ENCODE measurements around the gene SIGLECL1.

The SIGLECL1 gene

GRCh38 chr19:51294211-51294976 is 43.5 kb downstream of the SIGLECL1 start:
- ChIA-PET CTCF (no interaction called here), POLR2A (no interaction called here)
- TF ChIP-seq ARNT (IDR thresholded peaks at IDR 0.05) (no peak), ZNF384 (IDR thresholded peaks at IDR 0.05) (no peak), BHLHE40 (IDR thresholded peaks at IDR 0.05; ENCODE audit: borderline replicate concordance) (no peak), FOXA1 (IDR thresholded peaks at IDR 0.05) (no peak), ELF4 (IDR thresholded peaks at IDR 0.05) (no peak), LEF1 (IDR thresholded peaks at IDR 0.05; ENCODE audit: borderline replicate concordance) (no peak), FOXM1 (IDR thresholded peaks at IDR 0.05; ENCODE audit: borderline replicate concordance) (no peak)
- DNase-seq (ENCODE audit: extremely low spot score): no peak

- no peak for DNase-seq (ENCODE audit: extremely low spot score)
- TF ChIP-seq NFRKB (IDR thresholded peaks at IDR 0.05) (no peak), FOXA1 (IDR thresholded peaks at IDR 0.05) (no peak), TARDBP (IDR thresholded peaks at IDR 0.05) (no peak), BHLHE40 (IDR thresholded peaks at IDR 0.05; ENCODE audit: borderline replicate concordance) (no peak), HDGF (IDR thresholded peaks at IDR 0.05; ENCODE audit: borderline replicate concordance) (no peak)
- ChIA-PET POLR2A (no interaction called here), CTCF (no interaction called here)
These were observed 44.1 kb downstream of the SIGLECL1 start for GRCh38 chr19:51294977-51295375.

GRCh38 chr19:51295382-51296126 is 44.7 kb downstream of the SIGLECL1 start:
- ChIA-PET CTCF (no interaction called here), POLR2A (no interaction called here)
- no peak for DNase-seq (ENCODE audit: extremely low spot score)
- TF ChIP-seq LEF1 (IDR thresholded peaks at IDR 0.05; ENCODE audit: borderline replicate concordance) (no peak), SP1 (IDR thresholded peaks at IDR 0.05) (no peak), FOXM1 (IDR thresholded peaks at IDR 0.05; ENCODE audit: borderline replicate concordance) (no peak), TARDBP (IDR thresholded peaks at IDR 0.05) (no peak), FOXA1 (IDR thresholded peaks at IDR 0.05) (no peak), ZNF384 (IDR thresholded peaks at IDR 0.05) (no peak), CTBP1 (IDR thresholded peaks at IDR 0.05; ENCODE audit: borderline replicate concordance) (no peak), BHLHE40 (IDR thresholded peaks at IDR 0.05; ENCODE audit: borderline replicate concordance) (no peak), SUZ12 (IDR thresholded peaks at IDR 0.05) (no peak), FOXK2 (IDR thresholded peaks at IDR 0.05) (no peak), NFRKB (IDR thresholded peaks at IDR 0.05) (no peak), ELF4 (IDR thresholded peaks at IDR 0.05) (no peak), HDGF (IDR thresholded peaks at IDR 0.05; ENCODE audit: borderline replicate concordance) (no peak)

GRCh38 chr19:51296336-51297093 is 45.6 kb downstream of the SIGLECL1 start:
- TF ChIP-seq ARNT (IDR thresholded peaks at IDR 0.05): no peak
- no peak for TF ChIP-seq BHLHE40 (IDR thresholded peaks at IDR 0.05; ENCODE audit: borderline replicate concordance)
- no peak for TF ChIP-seq L3MBTL2 (conservative IDR thresholded peaks at IDR 0.05)
- POLR2A ChIA-PET: no interaction called here
- no peak for DNase-seq (ENCODE audit: extremely low spot score)
- CTCF ChIA-PET: no interaction called here

GRCh38 chr19:51297406-51297805 is 46.5 kb downstream of the SIGLECL1 start:
- POLR2A ChIA-PET: no interaction called here
- DNase-seq (ENCODE audit: extremely low spot score): no peak
- no peak for TF ChIP-seq ELF4 (IDR thresholded peaks at IDR 0.05)
- no peak for TF ChIP-seq ZNF384 (IDR thresholded peaks at IDR 0.05)
- TF ChIP-seq SUZ12 (IDR thresholded peaks at IDR 0.05): no peak
- TF ChIP-seq TARDBP (IDR thresholded peaks at IDR 0.05): no peak
- no peak for TF ChIP-seq BHLHE40 (IDR thresholded peaks at IDR 0.05; ENCODE audit: borderline replicate concordance)
- CTCF ChIA-PET: no interaction called here

GRCh38 chr19:51301266-51301665 is 50.4 kb downstream of the SIGLECL1 start:
- DNase-seq (ENCODE audit: extremely low spot score): no peak
- ChIA-PET POLR2A (no interaction called here), CTCF (no interaction called here)
- TF ChIP-seq ZNF384 (IDR thresholded peaks at IDR 0.05) (no peak), L3MBTL2 (conservative IDR thresholded peaks at IDR 0.05) (no peak)

- POLR2A ChIA-PET: no interaction called here
- no peak for TF ChIP-seq SP1 (IDR thresholded peaks at IDR 0.05)
- CTCF ChIA-PET: no interaction called here
- no peak for DNase-seq (ENCODE audit: extremely low spot score)
These were observed 54.6 kb downstream of the SIGLECL1 start for GRCh38 chr19:51305479-51305878.

GRCh38 chr19:51311351-51312257 is 60.7 kb downstream of the SIGLECL1 start, which contains the start of gene IGLON5:
IGLON5 (plus strand) TSS chr19:51311644; CDS start chr19:51311848, 204 bp downstream.
- TF ChIP-seq TARDBP (IDR thresholded peaks at IDR 0.05) (no peak), FOXM1 (IDR thresholded peaks at IDR 0.05; ENCODE audit: borderline replicate concordance) (no peak), SP1 (IDR thresholded peaks at IDR 0.05) (no peak), CTBP1 (IDR thresholded peaks at IDR 0.05; ENCODE audit: borderline replicate concordance) (no peak), PKNOX1 (IDR thresholded peaks at IDR 0.05) (no peak), L3MBTL2 (conservative IDR thresholded peaks at IDR 0.05) (no peak), FOXA1 (IDR thresholded peaks at IDR 0.05) (no peak), LEF1 (IDR thresholded peaks at IDR 0.05; ENCODE audit: borderline replicate concordance) (no peak), BHLHE40 (IDR thresholded peaks at IDR 0.05; ENCODE audit: borderline replicate concordance) (no peak), FOXK2 (IDR thresholded peaks at IDR 0.05) (no peak), ELF4 (IDR thresholded peaks at IDR 0.05) (no peak), NFRKB (IDR thresholded peaks at IDR 0.05) (no peak), ARNT (IDR thresholded peaks at IDR 0.05) (no peak), SUZ12 (IDR thresholded peaks at IDR 0.05) (no peak)
- ChIA-PET CTCF (no interaction called here), POLR2A (no interaction called here)
- DNase-seq (ENCODE audit: extremely low spot score): peak; percentile 49
